IMR-90 (cell line): ENCODE data around the gene ASTN2. TPM values are rescaled to one million over a fixed set of nuclear protein-coding genes. Genes with fewer than 3 reads are reported as not detected.

Source experiments
- ATAC-seq: fragments of 200-7000 bp; cut with Tn5 transposase; 2 replicates; pipeline ENCODE4 v1.9.1; 2020; ENCODE audit warnings: low read depth, mild to moderate bottlenecking, moderate library complexity
- BruUV-seq: library from RNA; stranded (reverse); fragments of 400-500 nt; replicated peaks from 2 replicates; lab custom pipeline; 2021; lab: Mats Ljungman, UMichigan
- CTCF ChIA-PET: fragments of 300-600 bp; formaldehyde crosslinking; extraction: SDS; loops from one replicate; lab custom pipeline; 2021; ENCODE audit warnings: antibody characterized with exemption; lab: Yijun Ruan, JAX
- POLR2A ChIA-PET: fragments of 300-600 bp; sonication (Branson Sonifier 250); formaldehyde crosslinking; loops from one replicate; lab custom pipeline; 2022; ENCODE audit warnings: antibody characterized with exemption; ENCODE audit not compliant: unreplicated experiment; lab: Charles Lee
- DNase-seq: peaks from one replicate; pipeline ENCODE4 v3.0.0; 2013
- H2AFZ ChIP-seq: replicated peaks from 2 replicates; pipeline ENCODE3; 2013; ENCODE audit warnings: low read length, mild to moderate bottlenecking; ENCODE audit not compliant: poor library complexity
- H2AK5ac ChIP-seq: 2 replicates; pipeline ENCODE4 v1.6.1; 2013; ENCODE audit warnings: low read depth, low read length, inconsistent platforms
- H2AK9ac ChIP-seq: replicated peaks from 2 replicates; pipeline ENCODE3; 2013; ENCODE audit warnings: mild to moderate bottlenecking, low read depth, low read length, moderate library complexity; ENCODE audit not compliant: poor library complexity
- H2BK120ac ChIP-seq: 2 replicates; pipeline ENCODE4 v1.6.1; 2013; ENCODE audit warnings: low read depth, low read length, inconsistent platforms
- H2BK15ac ChIP-seq: 3 replicates; pipeline ENCODE4 v1.6.1; 2013; ENCODE audit warnings: low read depth, low read length, inconsistent platforms
- H2BK20ac ChIP-seq: 2 replicates; pipeline ENCODE4 v1.6.1; 2013; ENCODE audit warnings: low read depth, mild to moderate bottlenecking, inconsistent platforms, low read length, moderate library complexity
- H2BK5ac ChIP-seq: 2 replicates; pipeline ENCODE4 v1.6.1; 2013; ENCODE audit warnings: mild to moderate bottlenecking, low read depth, low read length, inconsistent platforms; ENCODE audit not compliant: poor library complexity, severe bottlenecking
- H3K14ac ChIP-seq: replicated peaks from 2 replicates; pipeline ENCODE4 v1.6.1; 2013; ENCODE audit warnings: low read depth, low read length, inconsistent platforms
- H3K18ac ChIP-seq: 2 replicates; pipeline ENCODE4 v1.6.1; 2013; ENCODE audit warnings: low read depth, low read length, control low read depth
- H3K23ac ChIP-seq: 2 replicates; pipeline ENCODE4 v1.6.1; 2013; ENCODE audit warnings: low read depth, low read length, inconsistent platforms
- H3K27ac ChIP-seq: 2 replicates; pipeline ENCODE4 v1.5.1; 2013; ENCODE audit warnings: mild to moderate bottlenecking, control low read depth, low read length; ENCODE audit not compliant: insufficient read depth
- H3K27me3 ChIP-seq: 2 replicates; pipeline ENCODE4 v1.6.1; 2013; ENCODE audit warnings: low read length; ENCODE audit not compliant: control insufficient read depth, insufficient read depth
- H3K36me3 ChIP-seq: 2 replicates; pipeline ENCODE4 v1.6.1; 2013; ENCODE audit warnings: low read length, mixed read lengths; ENCODE audit not compliant: control insufficient read depth, insufficient read depth
- H3K4ac ChIP-seq: 2 replicates; pipeline ENCODE4 v1.6.1; 2013; ENCODE audit warnings: low read depth, low read length, inconsistent platforms
- H3K4me1 ChIP-seq: 2 replicates; pipeline ENCODE4 v1.6.1; 2013; ENCODE audit warnings: low read length, mixed read lengths; ENCODE audit not compliant: control insufficient read depth, insufficient read depth
- H3K4me2 ChIP-seq: 2 replicates; pipeline ENCODE4 v1.6.1; 2013; ENCODE audit warnings: low read depth, mild to moderate bottlenecking, control low read depth, low read length, moderate library complexity
- H3K4me3 ChIP-seq: 2 replicates; pipeline ENCODE4 v1.5.1; 2013; ENCODE audit warnings: low read depth, mild to moderate bottlenecking, control low read depth, low read length, moderate library complexity; ENCODE audit not compliant: insufficient read depth
- H3K56ac ChIP-seq: 2 replicates; pipeline ENCODE4 v1.6.1; 2013; ENCODE audit warnings: low read length, inconsistent platforms; ENCODE audit not compliant: insufficient read depth; ENCODE audit errors: extremely low read depth
- H3K79me1 ChIP-seq, 2 experiments: 2 replicates each; pipeline ENCODE4 v1.6.1; 2013; ENCODE audit warnings: low read length in 2 of 2, inconsistent platforms in 1 of 2, low read depth in 1 of 2
- H3K9ac ChIP-seq: 2 replicates; pipeline ENCODE4 v1.6.1; 2013; ENCODE audit warnings: low read depth, low read length, control low read depth
- H3K9me1 ChIP-seq: 2 replicates; pipeline ENCODE4 v1.6.1; 2013; ENCODE audit warnings: low read length, inconsistent platforms; ENCODE audit not compliant: insufficient read depth
- H3K9me3 ChIP-seq: 2 replicates; pipeline ENCODE4 v1.6.1; 2013; ENCODE audit warnings: low read length; ENCODE audit not compliant: control insufficient read depth, insufficient read depth
- H4K20me1 ChIP-seq: 2 replicates; pipeline ENCODE4 v1.6.1; 2013; ENCODE audit warnings: low read length, inconsistent platforms; ENCODE audit not compliant: insufficient read depth
- H4K5ac ChIP-seq: 2 replicates; pipeline ENCODE4 v1.6.1; 2013; ENCODE audit warnings: mild to moderate bottlenecking, low read depth, low read length, control low read depth
- H4K8ac ChIP-seq, 2 experiments: 2 replicates each; pipeline ENCODE4 v1.6.1; 2013; ENCODE audit warnings: low read depth in 2 of 2, low read length in 2 of 2, control low read depth in 1 of 2, inconsistent platforms in 1 of 2
- H4K91ac ChIP-seq: 2 replicates; pipeline ENCODE4 v1.6.1; 2013; ENCODE audit warnings: low read depth, low read length, inconsistent platforms; ENCODE audit not compliant: insufficient read depth
- BHLHE40 ChIP-seq: fragments of 150-350 bp; IDR thresholded peaks from 2 replicates; pipeline ENCODE4 v1.6.1; 2016; ENCODE audit warnings: mild to moderate bottlenecking, low read depth, low read length
- CEBPB ChIP-seq: IDR thresholded peaks from 2 replicates; pipeline ENCODE4 v1.6.1; 2012; ENCODE audit warnings: low read depth, low read length, improper control_type of control experiment
- CHD1 ChIP-seq: IDR thresholded peaks from 2 replicates; pipeline ENCODE4 v1.6.1; 2012; ENCODE audit warnings: low read depth, low read length, improper control_type of control experiment
- CTCF ChIP-seq: conservative IDR thresholded peaks from 2 replicates; pipeline ENCODE4 v1.5.1; 2012; ENCODE audit warnings: mild to moderate bottlenecking, low read depth, low read length, improper control_type of control experiment
- ELK1 ChIP-seq: fragments of 150-350 bp; IDR thresholded peaks from 2 replicates; pipeline ENCODE4 v1.6.1; 2016; ENCODE audit warnings: low read depth, mild to moderate bottlenecking, low read length, moderate library complexity, borderline replicate concordance
- FOS ChIP-seq: fragments of 150-350 bp; IDR thresholded peaks from 2 replicates; pipeline ENCODE4 v1.6.1; 2016; ENCODE audit warnings: low read depth, low read length
- MAFK ChIP-seq: IDR thresholded peaks from 2 replicates; pipeline ENCODE4 v1.6.1; 2012; ENCODE audit warnings: low read depth, low read length, improper control_type of control experiment
- MAZ ChIP-seq: IDR thresholded peaks from 2 replicates; pipeline ENCODE4 v1.6.1; 2012; ENCODE audit warnings: low read depth, mild to moderate bottlenecking, low read length, improper control_type of control experiment, moderate library complexity, borderline replicate concordance
- MXI1 ChIP-seq: IDR thresholded peaks from 2 replicates; pipeline ENCODE4 v1.6.1; 2012; ENCODE audit warnings: low read depth, mild to moderate bottlenecking, low read length, moderate library complexity, borderline replicate concordance
- NFE2L2 ChIP-seq: fragments of 150-350 bp; IDR thresholded peaks from 2 replicates; pipeline ENCODE4 v1.6.1; 2016; ENCODE audit warnings: low read depth, mild to moderate bottlenecking, low read length
- POLR2A ChIP-seq: IDR thresholded peaks from 2 replicates; pipeline ENCODE4 v1.6.1; 2012; ENCODE audit warnings: mild to moderate bottlenecking, low read depth, low read length
- RAD21 ChIP-seq: IDR thresholded peaks from 2 replicates; pipeline ENCODE4 v1.6.1; 2012; ENCODE audit warnings: low read length, improper control_type of control experiment
- RCOR1 ChIP-seq: IDR thresholded peaks from 2 replicates; pipeline ENCODE4 v1.6.1; 2012; ENCODE audit warnings: mild to moderate bottlenecking, low read length, improper control_type of control experiment; ENCODE audit not compliant: insufficient replicate concordance
- RFX5 ChIP-seq: IDR thresholded peaks from 2 replicates; pipeline ENCODE4 v1.8.0; 2012; ENCODE audit warnings: low read depth, mild to moderate bottlenecking, low read length, moderate library complexity
- SMC3 ChIP-seq: fragments of 150-350 bp; IDR thresholded peaks from 2 replicates; pipeline ENCODE4 v1.6.1; 2016; ENCODE audit warnings: low read depth, mild to moderate bottlenecking, antibody characterized with exemption, low read length, moderate library complexity
- WGBS, 2 experiments: methylation state at CpG; one replicate each; pipeline versions ENCODE4 v1.1.5 to v1.1.7; 2013; ENCODE audit warnings: missing lambda C conversion rate in 2 of 2; ENCODE audit not compliant: insufficient read length in 1 of 2; ENCODE audit errors: extremely low coverage in 2 of 2; 5-methylcytosine and 5-hydroxymethylcytosine counted together
- dilution Hi-C: fragments of 300-500 bp; cut with HindIII; formaldehyde crosslinking; loops from one replicate; pipeline ENCODE4 v1.14.3; 2018; ENCODE audit warnings: low sequenced_read_pairs; ENCODE audit not compliant: unreplicated experiment
- in situ Hi-C: fragments of 300-500 bp; cut with MboI; formaldehyde crosslinking; loops from 3 replicates; pipeline ENCODE4 v1.14.3; 2019; ENCODE audit warnings: low sequenced_read_pairs, inconsistent platforms, mixed read lengths
- intact Hi-C: fragments of 100-400 bp; cut with micrococcal nuclease; formaldehyde crosslinking; loops from 2 replicates; pipeline ENCODE4 v1.10.0; 2022
- polyA plus RNA-seq, 3 experiments: library from polyadenylated mRNA; depleted of rRNA; stranded (reverse); fragments of >200 nt; gene quantifications; 2 replicates each; pipeline ENCODE4 v1.2.3, GENCODE V29; 2012; ENCODE audit warnings: low replicate concordance in 1 of 3
- total RNA-seq: library from RNA; depleted of rRNA; stranded (reverse); fragments of >200 nt; gene quantifications from 2 replicates; pipeline ENCODE4 v1.2.3, GENCODE V29; 2012

Gene ASTN2
- total and polyA plus RNA-seq, 2 of the 4 experiments (the other 2 are of a cell fraction) = 3.8 to 6.8 TPM

- Histone ChIP-seq H3K4me3 (no peak overlapping the region), H2AFZ (no peak overlapping the region), H4K5ac (no peak overlapping the region), H3K4me2 (no peak overlapping the region), H3K27me3 (no peaks in the 10 kb centered on the region), H3K9me1 (peaks cover 4% of the 10 kb centered on the region; the same call in 1 of the 2 replicates), H3K56ac (no peak overlapping the region), H3K36me3 (no peaks in the 10 kb centered on the region), H3K27ac (no peak overlapping the region), H4K91ac (no peak overlapping the region), H2BK120ac (no peak overlapping the region), H2BK20ac (no peak overlapping the region), H3K14ac (no peak overlapping the region), H3K23ac (no peak overlapping the region), H2AK9ac (no peak overlapping the region), H4K8ac (no peak overlapping the region), H3K18ac (no peak overlapping the region), H2BK15ac (no peak overlapping the region), H3K9ac (no peak overlapping the region), H2AK5ac (no peak overlapping the region), H4K20me1 (no peaks in the 10 kb centered on the region), H3K4ac (no peak overlapping the region), H3K79me1 (no peaks in the 10 kb centered on the region), H2BK5ac (no peak overlapping the region), H3K4me1 (peaks cover 11% of the 10 kb centered on the region), H3K9me3 (no peaks in the 10 kb centered on the region)
- DNase-seq = peak; percentile 55
- TF ChIP-seq FOS = no peak
- no peak for TF ChIP-seq RCOR1
- no peak for TF ChIP-seq CHD1
- no peak for TF ChIP-seq RAD21
- TF ChIP-seq ELK1 = no peak
- TF ChIP-seq CTCF = no peak
- TF ChIP-seq BHLHE40 = no peak
- TF ChIP-seq MXI1 = no peak
- no peak for TF ChIP-seq MAFK
- TF ChIP-seq NFE2L2 = no peak
- no peak for TF ChIP-seq SMC3
- no peak for TF ChIP-seq RFX5
- no peak for TF ChIP-seq MAZ
- TF ChIP-seq CEBPB = no peak
- TF ChIP-seq POLR2A = no peak
- intact Hi-C loops (no loop called here), in situ Hi-C loops (no loop called here), dilution Hi-C loops (no loop called here)
- POLR2A ChIA-PET = no interaction called here
- peak; percentile 38; the same call in 1 of the 2 replicates for ATAC-seq
- BruUV-seq = no TSS peak
- CTCF ChIA-PET = no interaction called here
- WGBS, 2 experiments = 100% methylated on average over 1 of the region's 1 CpG; no CpG with 5 or more reads in 1 of the 2 experiments
Observed at GRCh38 chr9:116475201-116475600, 939.7 kb downstream of the ASTN2 start.
